ENCODE data around the gene AJUBA. TPM values are rescaled to one million over a fixed set of nuclear protein-coding genes. Genes with fewer than 3 reads are reported as not detected.

Gene AJUBA
- total RNA-seq, 1 donor from 2014 or later, result 146 TPM

- Histone ChIP-seq H3K4me2 (ENCODE audit: low read length) (peak overlapping the region; percentile 97), H3K9me3 (ENCODE audit: insufficient read depth, low read depth, low read length) (no peaks in the 10 kb centered on the region), H3K36me3 (ENCODE audit: insufficient read depth, low read length) (peaks cover 36% of the 10 kb centered on the region), H3K27ac (ENCODE audit: low read depth, low read length) (peak overlapping the region; percentile 47), H4K20me1 (ENCODE audit: insufficient read depth, low read length) (peaks cover 70% of the 10 kb centered on the region), H3K4me1 (ENCODE audit: insufficient read depth, low read length) (peaks cover 42% of the 10 kb centered on the region), H3K79me2 (ENCODE audit: insufficient read depth, low read length) (peaks cover 36% of the 10 kb centered on the region), H3K4me3 (ENCODE audit: insufficient read depth, low read depth, low read length) (no peak overlapping the region), H3K9ac (ENCODE audit: low read length) (peak overlapping the region; percentile 58), H2AFZ (ENCODE audit: low read depth, low read length) (no peak overlapping the region), H3K27me3 (ENCODE audit: insufficient read depth, low read length) (no peaks in the 10 kb centered on the region)
- no peak for FAIRE-seq
- Mint-ChIP-seq H3K4me3 (ENCODE audit: unreplicated experiment) (peak overlapping the region; percentile 92), H3K27ac (ENCODE audit: unreplicated experiment) (peak overlapping the region; percentile 97), H3K4me1 (ENCODE audit: low read depth, unreplicated experiment) (peaks cover 74% of the 10 kb centered on the region), H3K27me3 (ENCODE audit: low read depth, unreplicated experiment) (no peaks in the 10 kb centered on the region), H3K9me3 (ENCODE audit: unreplicated experiment) (no peaks in the 10 kb centered on the region), H3K36me3 (ENCODE audit: low read depth, unreplicated experiment) (peaks cover 32% of the 10 kb centered on the region)
- no peak for DNase-seq (ENCODE audit: low read depth)
- no peak for TF ChIP-seq EZH2 (IDR thresholded peaks at IDR 0.05; ENCODE audit: insufficient read depth, low read length)
- no peak for TF ChIP-seq CTCF (IDR thresholded peaks at IDR 0.05; ENCODE audit: insufficient read depth, low read depth, low read length)
Measured at GRCh38 chr14:22976620-22977433, 5.5 kb downstream of the AJUBA start.

DNA sequence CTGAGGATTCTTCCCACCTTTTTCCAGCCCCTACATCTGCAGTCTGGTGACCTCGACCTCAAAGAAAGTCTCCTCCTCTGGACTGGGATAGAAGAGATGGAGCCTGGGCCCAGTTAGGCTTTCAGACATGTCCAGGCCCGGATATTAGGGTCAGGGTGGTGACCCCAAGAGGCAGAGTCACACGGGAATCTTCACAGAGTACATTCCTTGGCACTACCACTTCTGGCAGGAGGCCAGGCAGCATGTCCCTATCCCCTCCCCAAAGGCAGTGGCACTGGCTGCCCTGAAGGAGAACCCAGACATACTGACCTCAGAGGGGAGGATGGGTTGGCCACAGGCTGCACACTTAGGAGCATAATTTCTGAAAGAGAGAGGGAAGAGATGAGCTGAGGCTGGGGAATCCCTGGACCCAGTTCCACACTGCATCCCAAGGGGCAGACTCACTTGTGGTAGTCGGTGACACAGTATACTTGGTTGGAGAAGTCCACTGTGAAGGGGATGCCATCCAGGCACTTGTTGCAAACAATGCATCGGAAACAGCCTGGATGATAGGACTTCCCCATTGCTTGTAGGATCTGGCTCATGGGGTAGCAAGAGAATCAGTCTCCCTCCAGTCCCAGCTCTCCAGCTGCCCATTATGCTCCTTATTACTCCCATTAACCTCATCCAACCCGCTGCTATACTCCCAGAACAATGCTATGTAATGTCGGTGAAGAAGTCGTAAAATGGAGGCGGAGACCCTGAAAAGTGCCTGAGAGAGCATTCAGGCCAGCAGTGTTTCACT lies 7.6 kb downstream of the AJUBA start:
- Mint-ChIP-seq H3K9me3 (ENCODE audit: unreplicated experiment) (no peaks in the 10 kb centered on the region), H3K27me3 (ENCODE audit: low read depth, unreplicated experiment) (no peaks in the 10 kb centered on the region), H3K4me3 (ENCODE audit: unreplicated experiment) (peak overlapping the region; percentile 77), H3K27ac (ENCODE audit: unreplicated experiment) (peak overlapping the region; percentile 53), H3K36me3 (ENCODE audit: low read depth, unreplicated experiment) (peaks cover 32% of the 10 kb centered on the region), H3K4me1 (ENCODE audit: low read depth, unreplicated experiment) (peaks cover 70% of the 10 kb centered on the region)
- Histone ChIP-seq H4K20me1 (ENCODE audit: insufficient read depth, low read length) (peaks cover 64% of the 10 kb centered on the region), H3K79me2 (ENCODE audit: insufficient read depth, low read length) (peaks cover 16% of the 10 kb centered on the region), H3K27me3 (ENCODE audit: insufficient read depth, low read length) (no peaks in the 10 kb centered on the region), H3K9me3 (ENCODE audit: insufficient read depth, low read depth, low read length) (no peaks in the 10 kb centered on the region), H3K9ac (ENCODE audit: low read length) (no peak overlapping the region), H3K27ac (ENCODE audit: low read depth, low read length) (no peak overlapping the region), H2AFZ (ENCODE audit: low read depth, low read length) (no peak overlapping the region), H3K4me3 (ENCODE audit: insufficient read depth, low read depth, low read length) (no peak overlapping the region), H3K36me3 (ENCODE audit: insufficient read depth, low read length) (peaks cover 43% of the 10 kb centered on the region), H3K4me2 (ENCODE audit: low read length) (no peak overlapping the region), H3K4me1 (ENCODE audit: insufficient read depth, low read length) (peaks cover 37% of the 10 kb centered on the region)
- no peak for FAIRE-seq
- no peak for TF ChIP-seq EZH2 (IDR thresholded peaks at IDR 0.05; ENCODE audit: insufficient read depth, low read length)
- TF ChIP-seq CTCF (IDR thresholded peaks at IDR 0.05; ENCODE audit: insufficient read depth, low read depth, low read length), result no peak
- no peak for DNase-seq (ENCODE audit: low read depth)
